Astrocyte (in vitro differentiated cells and primary cell): ENCODE measurements around the gene SERPINH1.

Experiments
- CTCF ChIP-seq: IDR thresholded peaks from 2 replicates; pipeline ENCODE4 v1.5.1; 2011; ENCODE audit warnings: low read depth, mild to moderate bottlenecking, inconsistent platforms, low read length, moderate library complexity; ENCODE audit not compliant: insufficient read depth
- EZH2 ChIP-seq: IDR thresholded peaks from 2 replicates; pipeline ENCODE4 v1.6.1; 2012; ENCODE audit warnings: mild to moderate bottlenecking, low read length, inconsistent platforms; ENCODE audit not compliant: insufficient read depth

- no peak for TF ChIP-seq CTCF
- TF ChIP-seq EZH2, result no peak
Observed at GRCh38 chr11:75541193-75542087, 20.6 kb upstream of the SERPINH1 start.
